Islet precursor cell (in vitro differentiated cells): ENCODE data around the gene ST13.
"Not testable (repeated sequence)": the region's sequence is repeated elsewhere in the genome, so short reads cannot be mapped to it uniquely, and the experiment has no call there.

Experiments used
- DNase-seq: peaks from one replicate; pipeline ENCODE4 v3.0.0-alpha.2; 2018

ST13 gene

DNA sequence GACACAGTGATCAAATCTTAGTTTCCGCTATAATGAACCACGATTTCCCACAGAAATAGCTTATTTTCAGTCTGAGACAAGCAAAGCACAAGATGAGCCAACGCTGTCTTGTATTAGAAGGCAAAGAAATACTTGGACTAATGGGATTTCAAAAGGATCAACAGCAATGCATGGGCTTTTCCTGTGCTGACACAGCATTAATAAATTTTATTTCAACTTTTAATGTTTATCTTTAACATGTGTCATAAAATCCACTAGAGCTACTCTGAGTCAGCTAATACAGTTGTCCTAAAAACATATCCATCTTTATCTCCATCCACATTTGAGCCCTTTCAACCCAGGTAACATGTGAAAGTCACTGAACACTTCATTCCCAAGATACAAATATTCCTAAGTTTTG is 21.8 kb downstream of the ST13 start:
- DNase-seq, result no peak

DNA sequence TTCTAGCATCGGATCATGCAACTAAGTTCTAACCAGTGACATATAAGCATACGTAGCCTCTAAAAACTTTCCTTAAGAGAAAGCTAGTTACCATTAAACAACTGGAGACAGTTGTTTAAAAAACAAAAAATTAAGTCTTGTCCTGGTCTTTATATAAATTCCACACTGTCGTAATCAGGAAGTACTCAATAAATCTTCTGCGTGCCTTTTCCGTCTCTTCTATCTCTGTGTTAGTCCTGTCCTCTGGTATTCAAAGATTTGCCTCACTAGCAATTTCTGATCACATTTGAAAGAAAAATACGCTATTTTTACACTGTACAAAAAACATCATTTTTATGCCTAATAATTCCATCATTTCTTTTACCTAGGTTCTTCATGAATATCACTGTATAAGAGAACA is 27.3 kb downstream of the ST13 start:
- no peak for DNase-seq

DNA sequence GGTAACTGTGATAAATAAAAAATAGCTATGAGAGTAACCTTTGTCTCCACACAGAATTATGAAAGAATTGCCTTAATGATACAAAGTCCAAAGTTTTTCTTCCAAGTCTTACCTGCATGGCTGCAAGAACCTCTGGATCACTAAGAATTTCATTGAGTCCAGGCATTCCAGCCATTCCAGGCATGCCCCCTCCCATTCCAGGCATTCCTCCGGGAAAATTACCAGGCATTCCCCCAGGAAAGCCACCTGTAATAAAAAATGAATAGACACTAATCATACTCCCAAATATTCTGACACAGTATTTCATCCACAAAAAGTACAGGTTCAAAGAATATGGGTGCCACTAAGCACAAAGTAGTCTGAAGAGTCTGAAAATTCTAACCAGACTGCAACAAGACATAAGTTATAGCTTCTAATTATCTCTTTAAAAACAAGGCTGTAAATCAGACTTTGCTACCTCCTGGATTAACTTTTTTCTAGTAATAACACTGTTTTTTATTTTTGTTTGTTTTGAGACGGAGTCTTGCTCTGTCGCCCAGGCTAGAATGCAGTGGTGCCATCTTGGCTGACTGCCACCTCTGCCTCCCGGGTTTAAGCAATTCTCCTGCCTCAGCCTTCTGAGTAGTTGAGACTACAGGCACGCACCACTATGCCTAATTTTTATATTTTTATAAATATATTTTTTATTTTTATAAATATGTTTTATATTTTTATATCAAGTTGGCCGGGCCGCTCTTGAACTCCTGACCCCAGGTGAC is 29.3 kb downstream of the ST13 start:
- DNase-seq, result peak; percentile 56

DNA sequence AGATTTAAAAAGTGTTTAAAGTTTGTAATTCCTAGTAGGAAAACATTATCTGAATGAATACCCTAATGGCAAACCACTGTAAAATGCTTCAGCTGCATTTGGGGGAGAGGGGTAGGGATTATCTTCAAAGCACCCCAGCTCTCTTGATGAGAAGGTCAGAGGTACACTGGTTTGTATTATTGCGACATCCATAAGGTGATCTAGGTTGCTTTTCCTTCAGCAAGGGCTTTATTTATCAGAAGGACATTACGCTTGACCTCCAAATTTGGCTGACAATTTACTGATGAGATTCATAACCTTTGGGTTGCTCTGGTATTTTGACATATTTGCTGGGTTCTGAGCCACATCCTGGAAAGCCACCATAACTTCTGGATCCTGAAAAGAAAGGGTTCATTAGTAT is 30.1 kb downstream of the ST13 start:
- DNase-seq, result not testable (repeated sequence)

DNA sequence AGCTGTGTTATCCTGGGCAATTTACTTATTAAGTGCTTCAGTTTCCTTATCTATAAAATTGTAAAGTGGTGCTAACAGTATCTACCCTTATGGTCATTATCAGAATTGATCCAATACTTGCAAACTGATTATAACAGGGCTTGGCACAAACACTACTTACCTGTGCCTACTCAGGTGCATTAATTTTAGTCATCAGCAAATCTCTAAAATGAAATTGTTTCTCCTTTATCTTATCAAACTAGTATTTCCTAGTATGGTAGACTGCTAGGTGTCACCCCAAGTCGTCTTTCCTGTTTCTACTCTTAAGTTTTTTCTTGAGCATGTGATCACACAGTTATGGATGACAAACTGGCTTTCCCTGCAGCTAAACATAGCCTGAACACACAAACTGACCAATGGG is 33.0 kb downstream of the ST13 start:
- no peak for DNase-seq

DNA sequence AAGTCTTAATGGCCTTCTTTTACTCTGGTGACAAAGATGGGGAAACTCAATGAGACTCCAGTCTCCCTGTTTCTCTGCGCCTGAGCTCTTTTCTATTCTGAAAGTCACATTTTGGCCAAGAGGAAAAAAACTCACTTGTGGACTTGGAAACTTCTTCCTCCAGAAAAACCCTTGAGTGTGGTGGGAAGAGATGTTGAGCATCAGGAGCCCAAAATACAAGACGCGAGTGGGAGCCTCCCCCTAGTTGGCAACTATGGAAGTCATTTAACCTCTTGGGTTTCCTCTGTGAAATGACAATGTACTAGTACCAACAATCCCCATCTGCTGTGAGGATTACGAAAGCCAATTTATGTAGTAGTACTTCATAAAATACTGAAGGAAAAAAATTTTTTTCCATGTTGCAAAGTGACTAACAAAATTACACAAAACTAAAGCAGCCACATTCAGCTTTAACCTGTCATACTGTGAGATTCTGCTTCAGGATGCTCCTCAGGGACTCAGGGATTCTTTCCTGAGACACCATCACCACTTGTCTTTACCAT is 36.8 kb downstream of the ST13 start:
- no peak for DNase-seq

DNA sequence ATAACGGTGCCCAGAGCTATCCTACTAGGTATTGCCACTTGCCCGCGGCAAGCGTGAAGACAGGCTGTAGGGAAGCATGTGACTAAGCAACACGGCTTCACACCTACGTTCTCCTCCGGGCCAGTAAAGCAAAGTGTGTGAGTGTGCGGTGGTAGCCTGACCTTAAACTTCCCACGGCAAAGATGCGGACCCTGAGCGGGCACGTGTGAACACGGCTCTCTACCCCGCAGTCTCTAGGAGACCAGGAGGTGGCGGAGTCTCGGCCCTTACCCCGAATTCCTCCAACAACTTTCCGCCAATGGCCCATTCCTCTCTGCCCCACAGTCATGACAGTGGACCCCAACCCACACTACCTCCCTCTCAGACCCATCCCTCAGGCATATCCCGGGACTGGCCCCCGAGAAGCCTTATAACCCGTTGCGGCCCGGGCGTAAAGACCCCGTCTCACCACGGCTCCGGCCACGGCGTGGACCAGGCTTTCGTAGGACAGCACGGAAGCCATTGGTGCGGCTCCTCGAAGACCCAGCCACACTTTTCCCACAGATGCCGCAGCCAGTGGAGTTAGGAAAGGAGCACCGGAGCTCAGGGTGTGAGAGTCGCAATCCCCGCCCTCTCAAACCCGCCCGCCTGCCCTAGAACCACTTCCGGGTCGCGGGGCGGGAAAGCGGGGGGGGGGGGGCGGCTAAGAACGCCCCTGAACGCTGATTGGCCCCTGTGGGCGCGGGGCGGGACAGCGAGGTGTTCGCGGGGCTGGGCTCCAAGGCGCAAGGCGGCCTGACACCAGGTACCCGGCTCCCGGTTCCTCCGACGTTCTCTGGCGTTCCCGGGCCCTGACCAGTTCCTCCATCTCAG is 37.5 kb downstream of the ST13 start, which contains the start of gene SLC25A17:
Gene SLC25A17, minus strand, starts transcription at position 600 of the 852 bp plus-strand sequence. Its CDS starts 98 bp downstream, at position 502.
- DNase-seq, result peak; percentile 97

DNA sequence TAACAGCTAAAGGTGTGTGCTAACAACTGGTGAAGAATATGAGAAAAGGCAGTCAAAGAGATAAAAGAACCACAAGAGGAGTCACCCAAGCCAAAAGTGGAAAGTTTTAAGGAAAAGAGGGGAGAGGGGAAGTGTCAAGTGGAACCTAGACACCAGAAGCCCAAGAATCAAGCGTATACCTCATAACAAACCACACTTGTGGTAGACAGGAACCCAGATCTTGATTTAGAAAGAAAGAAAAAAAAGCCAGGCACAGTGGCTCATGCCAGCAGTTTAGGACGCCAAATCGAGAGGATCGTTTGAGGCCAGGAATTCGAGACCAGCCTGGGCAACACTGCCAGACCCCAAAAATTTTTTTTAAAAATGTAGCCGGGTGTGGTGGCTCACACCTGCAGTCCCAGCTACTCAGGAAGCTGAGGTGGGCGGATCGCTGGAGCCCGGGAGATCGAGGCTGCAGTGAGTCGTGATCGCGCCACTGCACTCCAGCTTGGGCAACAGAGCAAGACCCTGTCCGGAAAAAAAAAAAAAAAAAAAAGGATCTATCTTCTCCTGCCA is 38.2 kb downstream of the ST13 start:
- DNase-seq, result no peak

DNA sequence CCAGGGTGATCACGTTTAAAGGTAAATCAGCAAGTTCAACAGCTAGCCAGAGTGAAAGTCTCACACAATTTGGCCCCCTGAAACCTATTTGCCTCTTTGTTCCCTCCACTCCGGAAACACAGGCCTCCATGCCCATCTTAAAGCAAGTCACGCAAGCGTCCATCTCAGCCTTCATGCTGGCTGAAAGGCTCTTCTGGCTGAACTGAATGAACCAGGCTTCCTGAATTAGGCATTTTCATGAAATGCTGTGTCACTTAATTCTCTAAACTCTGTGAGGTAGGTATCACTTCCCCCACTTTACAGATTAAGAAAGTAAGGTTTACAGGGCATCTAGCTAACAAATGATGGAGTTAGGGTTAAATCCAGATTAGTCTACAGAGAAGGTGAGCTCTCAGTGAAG is 38.7 kb downstream of the ST13 start:
- no peak for DNase-seq

DNA sequence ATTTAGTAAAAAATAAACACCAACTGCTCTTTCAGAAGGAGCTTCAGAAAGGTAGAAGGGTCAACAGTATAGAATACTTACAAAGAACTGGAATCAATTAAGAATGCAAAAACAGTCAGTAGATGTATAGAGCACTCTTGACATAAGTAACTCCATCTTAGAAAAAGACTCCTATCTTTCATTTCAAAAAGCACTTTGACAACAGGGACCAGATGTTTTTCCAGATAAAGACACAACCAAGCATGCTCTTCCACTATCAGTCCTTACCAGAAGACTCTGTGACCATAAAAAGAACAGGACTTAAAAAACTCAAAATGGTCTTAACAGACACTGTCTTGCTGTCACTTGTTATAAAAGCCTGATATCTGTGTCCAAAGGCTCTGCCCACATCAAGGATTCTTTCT is 42.5 kb downstream of the ST13 start:
- no peak for DNase-seq

DNA sequence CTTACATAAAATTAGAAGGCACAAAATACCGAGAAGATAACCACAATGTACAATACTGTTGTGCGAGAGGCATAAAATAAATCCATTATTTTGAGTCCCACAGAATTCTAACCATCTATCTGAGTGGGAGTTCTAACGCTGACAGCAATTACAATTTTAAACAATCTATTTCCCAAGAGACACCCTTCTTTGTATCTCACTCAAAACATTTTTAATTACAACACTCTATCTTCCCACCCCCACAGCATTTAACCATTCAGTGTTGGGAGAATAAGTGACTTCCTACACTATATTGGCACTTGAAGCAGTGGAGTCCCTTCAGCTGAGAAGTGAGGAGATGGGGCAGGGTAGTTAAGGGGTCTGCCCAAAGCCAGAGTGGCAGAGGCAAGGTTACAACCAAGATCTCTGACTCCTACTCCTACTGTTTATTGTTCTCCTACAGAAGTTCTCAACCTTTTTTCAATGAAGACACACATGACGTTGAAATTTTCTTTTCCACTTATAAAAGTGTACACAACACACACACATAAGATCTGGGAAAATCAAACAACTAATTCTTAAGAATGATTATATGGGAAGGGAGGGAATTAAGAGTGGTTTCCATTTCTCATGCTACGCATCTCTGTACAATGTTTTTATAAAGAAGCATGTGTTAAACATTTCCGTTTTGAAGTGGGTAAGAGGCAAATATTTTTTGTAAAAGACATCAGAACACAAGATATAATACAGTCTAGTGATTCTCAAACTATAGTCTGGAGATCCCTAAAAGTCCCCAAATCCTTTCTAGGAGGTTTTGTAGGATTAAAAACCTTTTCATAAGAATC is 48.2 kb downstream of the ST13 start:
- DNase-seq, result no peak

DNA sequence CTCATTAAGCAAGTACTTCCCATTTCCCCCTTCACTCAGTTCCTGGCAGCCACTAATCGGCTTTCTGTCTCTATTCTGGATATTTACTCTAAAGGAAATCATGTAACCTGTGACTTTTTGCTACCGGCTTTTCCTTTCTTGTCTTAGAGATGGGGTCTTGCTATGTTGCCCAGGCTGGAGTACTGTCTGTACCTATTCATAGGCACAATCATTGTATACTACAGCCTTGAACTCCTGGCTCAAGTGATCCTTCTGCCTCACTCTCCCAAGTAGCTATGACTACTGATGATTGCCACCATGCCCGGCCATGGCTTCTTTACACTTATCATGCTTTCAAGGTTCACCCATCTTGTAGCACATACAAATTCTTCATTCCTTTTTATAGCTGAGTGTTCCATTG is 49.7 kb downstream of the ST13 start:
- no peak for DNase-seq

DNA sequence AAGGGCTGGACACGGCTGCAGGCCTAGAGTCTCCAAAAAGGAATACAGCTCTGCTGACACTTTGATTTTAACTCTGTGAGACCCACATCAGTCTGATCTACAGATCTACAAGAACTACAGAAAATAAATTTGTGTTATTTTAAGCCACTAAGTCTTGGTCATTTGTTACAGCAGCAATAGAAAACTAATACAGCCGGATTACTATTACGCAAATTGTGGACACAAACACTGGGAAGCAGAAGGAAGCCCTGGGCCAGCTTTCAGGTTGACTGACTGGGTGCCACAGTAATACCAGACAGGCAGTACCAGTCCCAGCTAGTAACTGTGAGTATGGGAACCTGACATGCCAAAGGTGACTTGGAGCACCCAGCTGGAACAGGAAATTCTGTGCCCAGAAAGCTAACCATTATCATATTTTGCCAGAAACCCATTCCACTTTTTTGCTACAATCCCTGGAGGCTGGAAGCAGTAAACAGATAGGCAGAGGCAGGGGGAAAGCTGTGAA is 50.7 kb downstream of the ST13 start:
- DNase-seq, result no peak

DNA sequence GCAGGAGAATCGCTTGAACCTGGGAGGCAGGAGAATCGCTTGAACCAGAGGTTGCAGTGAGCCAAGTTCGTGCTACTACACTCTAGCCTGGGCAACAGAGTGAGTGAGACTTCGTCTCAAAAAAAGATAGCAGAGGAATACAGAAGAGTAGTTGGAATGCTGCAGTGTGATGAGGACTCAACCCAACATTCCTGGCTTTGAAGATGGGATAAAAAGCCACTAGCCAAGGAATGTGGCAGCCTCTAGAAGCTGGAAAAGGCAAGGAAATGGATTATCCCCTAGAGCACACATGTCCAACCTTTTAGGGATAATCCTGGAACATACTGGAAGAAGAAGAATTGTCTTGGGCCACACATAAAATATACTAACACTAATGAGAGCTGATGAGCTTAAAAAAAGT is 51.2 kb downstream of the ST13 start:
- DNase-seq, result peak; percentile 64

DNA sequence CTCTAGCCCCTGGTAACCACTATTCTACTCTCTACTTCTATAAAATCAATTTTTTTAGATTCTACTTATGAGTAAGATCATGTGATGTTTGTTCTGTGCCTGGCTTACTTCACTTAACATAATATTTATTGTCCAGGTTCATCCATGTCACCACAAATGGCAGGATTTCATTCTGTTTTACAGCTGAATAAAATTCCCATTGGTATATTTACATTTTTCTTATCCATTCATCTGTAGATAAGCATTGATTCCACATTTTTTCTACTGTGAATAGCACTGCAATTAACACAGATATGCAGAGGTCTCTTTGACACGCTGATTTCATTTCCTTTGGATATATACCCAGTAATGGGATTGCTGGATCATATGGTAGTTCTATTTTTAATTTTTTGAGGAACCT is 53.1 kb downstream of the ST13 start:
- no peak for DNase-seq

DNA sequence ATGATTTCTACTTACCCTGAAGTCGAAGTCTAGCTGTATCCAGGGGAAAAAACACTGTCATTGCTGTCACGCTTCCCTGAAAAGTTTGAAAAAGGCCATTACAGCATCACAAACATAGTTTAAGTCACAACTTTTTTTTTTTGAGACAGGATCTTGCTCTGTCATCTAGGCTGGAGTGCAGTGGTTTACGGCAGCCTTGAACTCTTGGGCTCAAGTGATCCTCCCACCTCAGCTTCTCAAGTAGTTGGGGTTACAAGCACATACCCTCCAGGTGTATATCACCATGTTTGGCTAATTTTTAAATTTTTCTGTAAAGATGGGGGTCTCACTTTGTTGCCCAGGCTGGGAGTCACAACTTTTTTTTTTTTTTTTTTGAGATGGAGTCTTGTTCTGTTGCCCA is 57.4 kb downstream of the ST13 start:
- DNase-seq, result no peak

DNA sequence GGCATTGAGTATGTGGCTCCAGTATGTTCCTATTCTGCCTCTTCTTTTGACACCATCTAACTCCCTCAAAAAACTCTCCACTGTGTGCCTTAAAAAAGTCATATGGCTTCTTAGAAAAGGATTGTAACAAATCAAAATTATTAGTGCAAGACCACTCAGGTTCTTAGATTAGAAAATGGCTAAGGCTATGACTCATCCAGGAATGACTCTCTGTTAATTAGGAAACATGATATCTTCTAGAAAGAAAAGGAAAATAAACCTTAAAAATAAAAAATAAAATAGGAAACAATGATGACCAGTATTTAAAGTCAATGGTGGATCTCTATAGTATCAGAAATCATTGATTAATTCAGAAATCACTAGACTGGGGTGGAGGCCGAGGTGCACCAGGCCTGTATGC is 59.0 kb downstream of the ST13 start:
- DNase-seq, result no peak

DNA sequence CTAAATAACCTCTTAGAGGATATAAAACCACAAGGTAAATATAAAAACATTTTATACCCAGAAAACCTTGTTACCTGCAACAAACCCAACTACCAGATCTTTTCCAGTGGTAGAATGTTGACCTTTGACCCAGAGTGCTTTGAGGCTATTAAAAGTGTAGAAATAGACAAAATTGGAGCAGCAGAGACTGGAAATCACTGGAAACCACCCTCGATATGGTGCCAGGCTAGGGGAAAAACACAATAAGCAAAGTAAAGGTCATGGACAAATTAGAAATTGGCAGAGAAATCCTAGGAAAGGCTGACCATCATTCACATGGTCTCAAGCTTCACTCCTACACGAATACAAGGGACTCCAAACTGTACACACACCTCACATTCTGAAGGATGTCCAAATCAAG is 64.0 kb downstream of the ST13 start:
- DNase-seq, result no peak

DNA sequence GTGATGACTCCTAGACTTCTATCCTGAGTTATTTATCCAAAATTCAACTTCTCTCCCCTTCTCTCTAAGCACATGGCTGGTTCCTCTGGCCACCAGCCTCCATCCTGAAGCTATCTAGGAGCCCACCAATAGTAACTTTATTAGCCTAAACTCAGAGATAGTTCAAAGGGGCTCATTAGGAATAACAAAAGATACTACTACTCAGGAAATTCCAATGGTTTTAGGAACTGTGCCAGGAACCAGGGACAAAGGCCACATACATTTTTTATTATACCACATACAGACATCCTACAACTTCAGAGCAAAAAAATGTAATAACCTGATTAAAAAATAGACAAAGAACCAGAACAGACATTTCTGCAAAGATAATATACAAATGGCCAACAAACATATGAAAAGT is 65.2 kb downstream of the ST13 start:
- DNase-seq, result no peak

DNA sequence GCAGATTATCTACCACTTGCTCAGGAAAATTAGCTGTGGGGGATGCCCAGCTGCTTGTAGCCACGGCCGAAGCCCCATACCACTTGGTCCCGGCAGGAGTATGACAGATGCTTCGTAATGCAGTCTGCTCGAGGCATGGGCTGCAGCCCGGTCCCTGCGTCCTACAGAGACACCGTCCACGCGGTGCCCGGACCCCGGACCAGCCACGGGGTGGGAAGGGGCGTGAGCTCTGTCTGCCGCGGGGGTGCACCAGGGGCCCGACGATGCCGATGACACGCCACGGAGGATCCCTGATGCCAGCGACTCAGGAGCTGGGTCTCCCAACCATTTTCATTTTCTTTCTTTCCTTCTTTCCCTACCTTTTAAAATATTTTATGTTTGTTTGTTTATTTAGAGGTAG is 67.3 kb downstream of the ST13 start:
- no peak for DNase-seq

DNA sequence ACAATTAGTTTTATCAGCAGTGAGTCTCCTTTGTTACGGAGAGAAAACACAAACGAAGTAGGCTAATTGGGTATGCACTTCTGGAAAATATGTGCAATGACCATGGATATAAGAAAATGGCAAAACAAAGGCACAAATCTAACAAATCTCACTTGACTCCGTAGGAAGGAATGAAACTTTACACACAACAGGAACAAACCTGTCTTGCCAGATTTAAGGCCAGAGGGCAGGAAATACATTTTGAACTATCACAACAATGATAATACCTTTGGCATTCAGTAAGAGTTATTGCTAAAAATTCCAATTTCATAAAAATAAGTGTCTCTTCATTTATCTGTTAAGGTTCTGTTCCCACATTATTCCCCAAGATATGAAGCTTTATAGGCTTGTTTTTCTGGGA is 73.9 kb downstream of the ST13 start:
- no peak for DNase-seq

DNA sequence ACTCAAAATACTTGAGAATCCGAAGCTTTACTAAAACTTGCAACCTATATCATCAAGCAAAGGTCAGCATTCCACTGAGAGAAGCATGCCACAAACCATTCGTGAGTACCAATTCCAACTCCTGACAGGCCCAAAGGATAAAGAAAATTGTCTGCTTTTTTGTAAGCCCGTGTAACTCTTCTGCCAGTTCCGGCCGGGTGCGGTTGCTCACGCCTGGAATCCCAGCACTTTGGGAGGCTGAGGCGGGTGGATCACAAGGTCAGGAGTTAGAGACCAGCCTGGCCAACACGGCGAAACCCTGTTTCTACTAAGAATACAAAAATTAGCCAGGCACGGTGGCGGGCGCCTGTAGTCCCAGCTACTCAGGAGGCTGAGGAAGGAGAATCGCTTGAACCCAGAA is 74.7 kb downstream of the ST13 start:
- not testable (repeated sequence) for DNase-seq
